Naive B cell (primary cell): ENCODE results near the gene TMEM181. TPM values are rescaled to one million over a fixed set of nuclear protein-coding genes. Genes with fewer than 3 reads are reported as not detected.
"Not testable (repeated sequence)": the region's sequence is repeated elsewhere in the genome, so short reads cannot be mapped to it uniquely, and the experiment has no call there.

Experiments used
- ATAC-seq, 2 donors: fragments of 150-1000 bp; cut with Tn5 transposase; 2 replicates each; pipeline ENCODE4 v1.10.0; 2021; ENCODE audit warnings: low read depth in 2 of 2, mild to moderate bottlenecking in 2 of 2, moderate library complexity in 2 of 2
- DNase-seq: peaks from one replicate; pipeline ENCODE4 v3.0.0; 2022
- H3K27ac Mint-ChIP-seq, 6 donors: one replicate each; pipeline ENCODE4 v1.8.0; 2020 to 2022; ENCODE audit warnings: mild to moderate bottlenecking in 6 of 6, mixed read lengths in 6 of 6, moderate library complexity in 5 of 6, inconsistent platforms in 2 of 6
- H3K27me3 Mint-ChIP-seq, 3 donors: one replicate each; pipeline ENCODE4 v1.8.0; 2021 to 2022; ENCODE audit warnings: mixed read lengths in 3 of 3, mild to moderate bottlenecking in 1 of 3
- H3K36me3 Mint-ChIP-seq, 2 donors: one replicate each; pipeline ENCODE4 v1.8.0; 2020 to 2022; ENCODE audit warnings: mixed read lengths in 2 of 2, inconsistent platforms in 1 of 2, mild to moderate bottlenecking in 1 of 2
- H3K4me1 Mint-ChIP-seq, 3 donors: one replicate each; pipeline ENCODE4 v1.8.0; 2020 to 2022; ENCODE audit warnings: mixed read lengths in 3 of 3, inconsistent platforms in 1 of 3, mild to moderate bottlenecking in 1 of 3, moderate library complexity in 1 of 3
- H3K4me3 Mint-ChIP-seq, 8 donors: one replicate each; pipeline ENCODE4 v1.8.0; 2020 to 2022; ENCODE audit warnings: mild to moderate bottlenecking in 8 of 8, mixed read lengths in 8 of 8, moderate library complexity in 8 of 8, inconsistent platforms in 2 of 8
- H3K9me3 Mint-ChIP-seq, 7 donors: one replicate each; pipeline ENCODE4 v1.8.0; 2020 to 2022; ENCODE audit warnings: mixed read lengths in 7 of 7, mild to moderate bottlenecking in 5 of 7, inconsistent platforms in 2 of 7, moderate library complexity in 1 of 7
- polyA plus RNA-seq, 6 donors: library from polyadenylated mRNA; unstranded; fragments of 300-500 nt; fragmentation: Illumina TruSeq; gene quantifications; one replicate each; pipeline ENCODE4 v1.2.3, GENCODE V29; 2021; ENCODE audit warnings: low read depth in 6 of 6

The TMEM181 gene
- polyA plus RNA-seq, 6 donors from 2014 or later, result 1.9 to 2.4 (median 2.3) TPM

DNA sequence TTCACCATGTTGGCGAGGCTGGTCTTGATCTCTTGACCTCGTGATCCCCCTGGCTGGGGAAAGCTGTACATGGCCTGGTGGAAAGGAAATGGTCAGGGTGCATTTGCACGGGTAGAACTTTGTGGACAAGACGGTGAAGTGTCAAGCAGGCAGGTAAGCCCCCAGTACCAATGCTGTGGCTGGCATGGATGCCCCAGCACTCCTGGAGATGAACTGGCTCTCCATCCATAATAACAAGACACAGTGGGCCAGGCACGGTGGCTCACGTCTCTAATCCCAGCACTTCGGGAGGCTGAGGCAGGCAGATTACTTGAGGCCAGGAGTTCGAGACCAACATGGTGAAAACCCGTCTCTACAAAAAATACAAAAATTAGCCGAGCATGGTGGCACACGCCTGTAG, 37.3 kb upstream of the TMEM181 start:
- Mint-ChIP-seq H3K27ac (no peak overlapping the region), H3K27me3 (peaks cover 43 to 81% (median 74%) of the 10 kb centered on the region in 3 donors), H3K36me3 (peaks cover 4 to 33% of the 10 kb centered on the region in 2 donors), H3K9me3 (peaks cover 6 to 17% (median 11%) of the 10 kb centered on the region in 7 donors), H3K4me1 (peaks cover 6 to 17% (median 12%) of the 10 kb centered on the region in 3 donors), H3K4me3 (no peak overlapping the region)
- no peak for DNase-seq
- ATAC-seq, result no peak

GRCh38 chr6:158524311-158524710, 35.6 kb upstream of the TMEM181 start:
- no peak for ATAC-seq
- Mint-ChIP-seq H3K27me3 (peaks cover 42 to 83% (median 79%) of the 10 kb centered on the region in 3 donors), H3K4me3 (peak overlapping the region in 1 of 8 donors; percentile 37), H3K36me3 (peaks cover 9 to 34% of the 10 kb centered on the region in 2 donors), H3K9me3 (peaks cover 14 to 26% (median 15%) of the 10 kb centered on the region in 7 donors), H3K4me1 (peaks cover 0 to under 1% (median 0%) of the 10 kb centered on the region in 3 donors), H3K27ac (no peak overlapping the region)
- no peak for DNase-seq

DNA sequence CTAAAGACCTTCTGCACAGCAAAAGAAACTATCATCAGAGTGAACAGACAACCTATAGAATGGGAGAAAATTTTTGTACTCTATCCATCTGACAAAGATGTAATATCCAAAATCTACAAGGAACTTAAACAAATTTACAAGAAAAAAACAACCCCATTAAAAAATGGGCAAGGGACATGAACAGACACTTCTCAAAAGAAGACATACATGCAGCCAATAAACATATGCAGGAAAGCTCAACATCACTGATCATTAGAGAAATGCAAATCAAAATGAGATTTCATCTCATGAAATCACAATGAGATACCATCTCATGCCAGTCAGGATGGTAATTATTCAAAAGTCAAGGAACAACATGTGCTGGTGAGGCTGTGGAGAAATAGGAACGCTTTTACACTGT, 32.0 kb upstream of the TMEM181 start:
- not testable (repeated sequence) for H3K4me3 Mint-ChIP-seq, DNase-seq, H3K4me1 Mint-ChIP-seq, ATAC-seq, H3K27ac Mint-ChIP-seq
- peaks cover 48 to 87% (median 80%) of the 10 kb centered on the region in 3 donors for H3K27me3 Mint-ChIP-seq
- peaks cover 17 to 53% of the 10 kb centered on the region in 2 donors for H3K36me3 Mint-ChIP-seq
- peaks cover 19 to 39% (median 21%) of the 10 kb centered on the region in 7 donors for H3K9me3 Mint-ChIP-seq

- no peak for DNase-seq
- Mint-ChIP-seq H3K9me3 (peaks cover 16 to 46% (median 27%) of the 10 kb centered on the region in 7 donors), H3K27me3 (peaks cover 48 to 87% (median 80%) of the 10 kb centered on the region in 3 donors)
Measured at GRCh38 chr6:158528826-158529225, 31.1 kb upstream of the TMEM181 start.

GRCh38 chr6:158529629-158530028, 30.3 kb upstream of the TMEM181 start:
- peaks cover 48 to 80% (median 75%) of the 10 kb centered on the region in 3 donors for H3K27me3 Mint-ChIP-seq
- DNase-seq (no peak), ATAC-seq (no peak)
- H3K4me3 Mint-ChIP-seq, result no peak overlapping the region
- H3K27ac Mint-ChIP-seq, result no peak overlapping the region
- H3K9me3 Mint-ChIP-seq, result peaks cover 14 to 46% (median 27%) of the 10 kb centered on the region in 7 donors
- H3K4me1 Mint-ChIP-seq, result no peaks in the 10 kb centered on the region
- peaks cover 22 to 40% of the 10 kb centered on the region in 2 donors for H3K36me3 Mint-ChIP-seq

More at GRCh38 chr6:158528826-158529225, 31.1 kb upstream of the TMEM181 start:
- ATAC-seq, result no peak
- Mint-ChIP-seq H3K4me3 (no peak overlapping the region), H3K36me3 (peaks cover 22 to 46% of the 10 kb centered on the region in 2 donors), H3K4me1 (no peaks in the 10 kb centered on the region), H3K27ac (no peak overlapping the region)

DNA sequence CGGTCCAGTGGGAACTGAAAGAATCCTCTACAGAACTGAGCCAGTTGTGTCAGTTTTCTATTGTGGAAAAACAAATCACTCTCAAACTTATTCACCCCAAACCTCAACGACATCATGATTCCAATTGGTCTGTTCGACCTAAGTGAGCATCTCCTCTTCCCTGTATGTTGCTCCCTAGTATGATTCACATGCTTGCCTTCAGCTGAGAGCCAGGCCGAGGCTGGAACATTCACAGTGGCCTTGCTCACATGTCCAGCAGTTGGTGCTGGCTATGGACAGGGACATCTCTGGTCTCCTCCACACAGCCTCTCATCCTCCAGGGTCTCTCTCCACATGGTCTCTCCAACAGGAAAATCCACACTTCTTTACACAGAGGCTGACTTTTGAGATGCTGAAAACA, 28.3 kb upstream of the TMEM181 start:
- Mint-ChIP-seq H3K4me1 (peaks cover 0 to 3% (median 2%) of the 10 kb centered on the region in 3 donors), H3K27me3 (peaks cover 56 to 75% (median 73%) of the 10 kb centered on the region in 3 donors), H3K4me3 (no peak overlapping the region), H3K36me3 (peaks cover 22 to 36% of the 10 kb centered on the region in 2 donors), H3K27ac (peak overlapping the region in 2 of 6 donors; percentile 47 to 51), H3K9me3 (peaks cover 13 to 40% (median 27%) of the 10 kb centered on the region in 7 donors)
- DNase-seq (no peak), ATAC-seq (no peak)

DNA sequence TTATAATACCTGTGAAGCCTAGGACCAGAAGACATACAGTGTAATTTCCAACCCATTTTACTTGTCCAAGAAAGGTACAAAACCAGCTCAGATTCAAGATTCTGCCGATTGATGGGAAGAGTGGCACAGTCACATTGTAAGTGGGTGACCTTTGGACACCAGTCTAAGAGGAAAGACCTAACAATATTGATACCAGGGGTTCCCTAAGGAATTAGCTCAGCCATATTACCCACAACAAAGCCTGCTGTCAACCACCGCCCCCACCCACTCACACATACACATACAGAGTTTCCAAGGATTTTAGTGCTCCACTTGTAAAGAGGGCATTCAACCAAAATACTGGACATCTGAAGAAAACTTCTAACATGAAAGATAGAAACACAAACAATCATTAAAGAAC, 27.9 kb upstream of the TMEM181 start:
- peaks cover 52 to 72% (median 69%) of the 10 kb centered on the region in 3 donors for H3K27me3 Mint-ChIP-seq
- H3K4me3 Mint-ChIP-seq, result no peak overlapping the region
- no peak for DNase-seq
- H3K9me3 Mint-ChIP-seq, result peaks cover 9 to 35% (median 26%) of the 10 kb centered on the region in 7 donors
- peaks cover 0 to 3% (median 2%) of the 10 kb centered on the region in 3 donors for H3K4me1 Mint-ChIP-seq
- H3K36me3 Mint-ChIP-seq, result peaks cover 22 to 32% of the 10 kb centered on the region in 2 donors
- no peak overlapping the region for H3K27ac Mint-ChIP-seq
- no peak for ATAC-seq

DNA sequence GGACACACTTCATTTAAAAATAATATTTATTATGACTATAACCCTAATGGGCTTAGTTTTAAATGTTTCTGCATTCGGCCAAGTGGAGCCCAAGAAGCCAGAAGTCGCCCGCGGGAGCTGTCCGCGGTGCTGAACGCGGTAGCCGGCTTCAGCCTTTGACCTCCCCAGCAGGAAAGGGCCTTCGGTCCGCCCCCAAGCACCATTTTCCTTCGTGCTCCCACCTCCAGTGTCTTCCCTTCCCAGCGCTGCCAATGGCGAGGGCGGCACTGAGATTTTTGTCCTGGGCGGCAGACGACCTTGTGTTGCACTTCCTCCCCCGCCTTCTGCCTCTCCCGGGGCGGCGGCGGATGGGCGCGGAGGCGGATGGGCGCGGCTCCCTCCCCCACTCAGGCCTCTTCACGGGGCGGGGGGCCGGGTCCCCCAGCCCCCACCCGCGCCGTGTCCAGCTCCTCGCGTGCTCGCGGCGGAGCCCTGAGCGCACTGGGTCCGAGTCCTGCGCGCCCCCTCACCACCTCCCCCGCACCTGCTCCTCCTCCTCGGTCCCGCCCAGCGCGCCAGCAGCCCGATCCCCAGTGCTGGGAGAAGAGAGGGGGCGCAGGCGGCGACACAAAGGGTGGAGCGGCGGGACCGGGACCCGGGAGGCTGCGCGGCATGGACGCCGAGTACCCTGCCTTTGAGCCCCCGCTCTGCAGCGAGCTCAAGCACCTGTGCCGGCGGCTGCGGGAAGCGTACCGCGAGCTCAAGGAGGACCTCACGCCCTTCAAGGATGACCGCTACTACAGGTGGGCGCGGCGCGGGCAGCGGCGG, 23.6 kb upstream of the TMEM181 start:
- Mint-ChIP-seq H3K9me3 (peaks cover 0 to 19% (median 9%) of the 10 kb centered on the region in 7 donors), H3K4me1 (peaks cover 0 to 6% (median 3%) of the 10 kb centered on the region in 3 donors), H3K36me3 (peaks cover 13 to 20% of the 10 kb centered on the region in 2 donors), H3K4me3 (peak overlapping the region; percentile 51 to 84 (median 74)), H3K27me3 (peaks cover 61 to 84% (median 70%) of the 10 kb centered on the region in 3 donors), H3K27ac (no peak overlapping the region)
- DNase-seq (peak; percentile 58), ATAC-seq (peak; percentile 38 to 69)

GRCh38 chr6:158536891-158537798, 22.7 kb upstream of the TMEM181 start:
- Mint-ChIP-seq H3K4me1 (peaks cover 0 to 6% (median 3%) of the 10 kb centered on the region in 3 donors), H3K27me3 (peaks cover 62 to 82% (median 67%) of the 10 kb centered on the region in 3 donors), H3K9me3 (peaks cover 0 to 15% (median 9%) of the 10 kb centered on the region in 7 donors), H3K4me3 (peak overlapping the region; percentile 32 to 79 (median 60)), H3K27ac (no peak overlapping the region), H3K36me3 (peaks cover 7 to 11% of the 10 kb centered on the region in 2 donors)
- peak in 1 of 2 donors; percentile 46 for ATAC-seq
- no peak for DNase-seq

DNA sequence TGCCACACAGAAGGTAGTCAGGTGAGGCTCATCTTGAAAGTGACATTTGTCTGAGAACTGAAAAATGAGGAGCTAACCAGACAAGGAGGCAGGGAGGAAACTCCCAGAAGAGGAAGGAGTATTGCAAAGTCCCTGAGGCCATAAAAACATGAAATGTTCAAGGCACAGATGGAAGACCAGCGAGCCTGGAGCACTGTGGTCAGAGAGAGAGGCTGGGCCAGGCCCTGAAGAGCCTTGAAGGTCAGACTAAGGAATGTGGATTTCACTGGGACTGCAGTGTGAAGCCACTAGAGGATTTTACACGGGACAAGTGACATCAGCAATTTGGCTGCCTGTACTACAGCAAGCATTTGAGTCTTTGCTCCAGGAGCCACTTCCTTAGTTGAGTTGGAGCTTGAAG, 21.1 kb upstream of the TMEM181 start:
- DNase-seq, result no peak
- peaks cover 0 to 7% of the 10 kb centered on the region in 2 donors for H3K36me3 Mint-ChIP-seq
- peaks cover 0 to 6% (median 3%) of the 10 kb centered on the region in 3 donors for H3K4me1 Mint-ChIP-seq
- peaks cover 0 to 5% (median 0%) of the 10 kb centered on the region in 7 donors for H3K9me3 Mint-ChIP-seq
- ATAC-seq, result no peak
- peaks cover 58 to 83% (median 61%) of the 10 kb centered on the region in 3 donors for H3K27me3 Mint-ChIP-seq
- H3K27ac Mint-ChIP-seq, result peak overlapping the region in 1 of 6 donors; percentile 68
- H3K4me3 Mint-ChIP-seq, result no peak overlapping the region

- H3K36me3 Mint-ChIP-seq, result peaks cover 0 to 7% of the 10 kb centered on the region in 2 donors
- H3K9me3 Mint-ChIP-seq, result peaks cover 0 to 5% (median 0%) of the 10 kb centered on the region in 7 donors
- DNase-seq (no peak), ATAC-seq (no peak)
- H3K4me1 Mint-ChIP-seq, result peaks cover 0 to 6% (median 3%) of the 10 kb centered on the region in 3 donors
- H3K27ac Mint-ChIP-seq, result peak overlapping the region in 1 of 6 donors; percentile 76
- H3K27me3 Mint-ChIP-seq, result peaks cover 64 to 90% (median 65%) of the 10 kb centered on the region in 3 donors
- peak overlapping the region in 1 of 8 donors; percentile 3 for H3K4me3 Mint-ChIP-seq
Measured at GRCh38 chr6:158539413-158539812, 20.5 kb upstream of the TMEM181 start.

GRCh38 chr6:158539881-158540280, 20.0 kb upstream of the TMEM181 start:
- Mint-ChIP-seq H3K9me3 (peaks cover 0 to 5% (median 0%) of the 10 kb centered on the region in 7 donors), H3K4me3 (peak overlapping the region in 1 of 8 donors; percentile 3), H3K4me1 (peaks cover 0 to 6% (median 3%) of the 10 kb centered on the region in 3 donors), H3K27ac (no peak overlapping the region), H3K36me3 (peaks cover 0 to 7% of the 10 kb centered on the region in 2 donors), H3K27me3 (peaks cover 63 to 90% (median 66%) of the 10 kb centered on the region in 3 donors)
- ATAC-seq (no peak), DNase-seq (no peak)
